Skeletal muscle tissue (tissue), 4 donors: Measurements from ENCODE around the gene FZD7. TPM values are rescaled to one million over a fixed set of nuclear protein-coding genes. Genes with fewer than 3 reads are reported as not detected.

Source experiments
- H3K27ac ChIP-seq: one replicate; pipeline ENCODE4 v1.7.0; 2013; ENCODE audit warnings: mild to moderate bottlenecking, low read depth, low read length, inconsistent platforms
- H3K27me3 ChIP-seq, 3 donors: one replicate each; pipeline ENCODE4 v1.7.0; 2013; ENCODE audit warnings: low read length in 3 of 3; ENCODE audit not compliant: control insufficient read depth in 3 of 3, insufficient read depth in 3 of 3
- H3K36me3 ChIP-seq, 3 donors: one replicate each; pipeline ENCODE4 v1.7.0; 2013; ENCODE audit warnings: low read length in 3 of 3; ENCODE audit not compliant: control insufficient read depth in 3 of 3, insufficient read depth in 3 of 3
- H3K4me1 ChIP-seq, 3 donors: one replicate each; pipeline ENCODE4 v1.7.0; 2013; ENCODE audit warnings: low read length in 3 of 3, mild to moderate bottlenecking in 3 of 3; ENCODE audit not compliant: control insufficient read depth in 3 of 3, insufficient read depth in 3 of 3
- H3K4me3 ChIP-seq, 3 donors: one replicate each; pipeline ENCODE4 v1.7.0; 2013; ENCODE audit warnings: low read length in 3 of 3
- H3K9ac ChIP-seq, 3 donors: one replicate each; pipeline ENCODE4 v1.7.0; 2013; ENCODE audit warnings: low read length in 3 of 3, mild to moderate bottlenecking in 3 of 3, moderate library complexity in 2 of 3, low read depth in 1 of 3
- H3K9me3 ChIP-seq, 3 donors: one replicate each; pipeline ENCODE4 v1.7.0; 2013; ENCODE audit warnings: low read length in 3 of 3; ENCODE audit not compliant: control insufficient read depth in 3 of 3
- total RNA-seq: library from RNA; depleted of rRNA; stranded (reverse); fragments of >200 nt; gene quantifications from one replicate; pipeline ENCODE4 v1.2.3, GENCODE V29; 2014
- donor health status: Osteomylitis.

FZD7 gene
- 42.8 TPM for total RNA-seq

DNA sequence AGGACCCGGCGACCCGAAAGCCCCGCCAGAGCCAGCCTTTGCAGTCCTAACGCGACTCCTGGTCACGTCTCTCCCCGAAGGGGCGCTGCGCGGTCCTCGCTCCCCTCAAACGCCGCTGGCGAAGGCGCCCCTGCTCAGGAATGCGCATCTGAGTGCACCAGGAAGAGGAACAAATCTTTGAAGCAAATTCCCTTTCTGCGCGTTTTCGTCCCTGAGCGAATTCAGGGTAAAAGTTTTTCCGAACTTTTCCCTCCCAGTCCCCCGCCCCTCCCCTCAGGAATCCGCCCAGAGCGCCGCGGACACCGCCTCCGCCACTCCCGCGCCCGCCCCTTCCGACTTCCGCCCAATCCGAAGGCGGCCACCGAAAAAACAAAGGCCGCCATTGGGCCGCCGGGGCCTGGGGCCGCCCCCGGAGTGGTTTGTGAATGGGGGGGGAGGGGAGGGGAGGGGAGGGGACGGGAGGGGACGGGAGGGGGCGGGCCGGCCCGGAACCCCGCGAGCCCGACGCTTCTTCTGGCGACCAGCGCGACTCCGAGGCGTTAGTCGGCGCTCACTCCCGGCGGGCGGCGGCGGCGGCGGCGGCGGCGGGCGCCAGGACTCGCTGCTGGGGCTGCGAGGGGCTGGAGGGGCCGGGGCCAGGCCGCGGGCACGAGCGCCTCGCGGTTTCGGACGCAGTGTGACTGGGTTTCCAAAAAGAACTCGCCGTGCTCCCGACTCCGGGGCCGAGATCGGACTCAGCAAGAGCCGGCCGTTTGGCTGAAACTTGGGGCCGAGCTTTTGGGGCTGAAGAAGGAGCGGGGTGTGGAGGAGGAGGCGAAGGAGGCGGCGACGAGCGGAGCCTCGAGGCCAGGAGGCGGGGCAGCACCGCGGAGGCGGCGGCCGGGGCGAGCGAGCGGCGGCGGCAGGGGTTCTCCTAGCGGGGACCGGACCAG, at the start of gene FZD7:
TSS of gene FZD7 (plus strand) at position 539 of the 932 bp plus-strand sequence. CDS start 793 bp downstream, outside the sequence.
- Histone ChIP-seq H3K36me3 (no peaks in the 10 kb centered on the region), H3K4me3 (peak within 1 kb of the TSS; percentile 91 to 94 (median 93)), H3K27me3 (peaks cover 0 to 7% (median 2%) of the 10 kb centered on the region in 3 donors), H3K9ac (peak within 1 kb of the TSS; percentile 88 to 99 (median 98)), H3K27ac (peak within 1 kb of the TSS; percentile 98), H3K4me1 (peaks cover 20 to 46% (median 20%) of the 10 kb centered on the region in 3 donors), H3K9me3 (no peaks in the 10 kb centered on the region)

DNA sequence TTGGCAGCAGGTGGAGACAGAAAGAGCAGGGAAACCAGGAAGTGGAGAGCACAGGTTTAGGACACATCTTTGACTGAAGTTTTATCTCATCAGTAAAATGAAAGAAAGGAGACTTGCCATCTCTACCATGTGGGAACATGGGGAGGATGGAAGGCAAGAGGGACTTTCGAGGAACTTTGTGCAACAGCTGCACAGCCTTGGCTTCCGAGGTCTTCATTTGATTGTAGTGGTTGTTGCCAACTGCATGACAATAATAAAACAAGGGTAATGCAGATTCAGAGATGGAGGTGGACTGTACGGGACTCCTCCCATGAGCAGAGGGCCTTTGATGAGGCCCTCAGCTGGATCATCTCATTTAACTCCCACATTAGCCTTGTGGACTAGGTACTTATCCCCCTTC, 49.3 kb upstream of the FZD7 start:
- Histone ChIP-seq H3K4me1 (no peaks in the 10 kb centered on the region), H3K9ac (no peak overlapping the region), H3K4me3 (no peak overlapping the region), H3K27ac (no peak overlapping the region), H3K9me3 (no peaks in the 10 kb centered on the region), H3K27me3 (no peaks in the 10 kb centered on the region), H3K36me3 (no peaks in the 10 kb centered on the region)

DNA sequence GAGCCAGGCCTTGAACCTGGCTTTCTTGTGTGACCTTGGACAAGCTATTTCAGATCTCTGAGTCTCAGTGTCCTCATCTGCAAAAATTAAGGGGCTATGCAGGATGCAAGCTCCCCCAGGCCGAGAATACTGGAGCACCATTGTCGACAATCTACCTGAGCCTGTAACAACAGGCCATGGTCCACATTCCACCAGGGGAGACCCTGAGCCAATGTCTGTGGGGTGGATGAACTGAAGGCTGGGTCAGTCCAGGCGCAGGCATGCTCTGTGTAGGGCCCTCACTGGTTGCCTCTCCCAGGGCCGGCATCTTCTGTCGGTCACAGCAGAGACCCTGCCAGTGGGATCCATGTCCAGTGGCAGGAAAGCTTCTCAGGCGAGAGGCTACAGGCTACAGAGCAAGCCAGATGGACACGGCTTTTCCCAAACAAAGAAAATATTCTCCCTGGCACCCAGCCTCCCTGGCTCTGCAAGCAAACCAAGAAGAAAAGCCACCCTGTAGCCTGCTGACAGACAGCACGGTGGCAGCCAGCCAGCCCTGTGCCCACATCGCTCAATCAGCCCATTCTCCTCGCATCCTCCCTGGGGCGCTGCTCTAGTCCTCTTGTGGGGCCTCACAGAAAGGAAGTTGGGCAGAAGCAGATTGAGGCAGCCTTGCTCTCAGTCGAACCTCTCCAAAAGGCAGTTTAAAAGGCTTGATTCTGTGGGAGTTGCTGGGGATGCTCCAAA, 48.7 kb upstream of the FZD7 start:
- Histone ChIP-seq H3K4me1 (no peaks in the 10 kb centered on the region), H3K36me3 (no peaks in the 10 kb centered on the region), H3K27me3 (no peaks in the 10 kb centered on the region), H3K9ac (no peak overlapping the region), H3K9me3 (no peaks in the 10 kb centered on the region), H3K27ac (no peak overlapping the region), H3K4me3 (no peak overlapping the region)

DNA sequence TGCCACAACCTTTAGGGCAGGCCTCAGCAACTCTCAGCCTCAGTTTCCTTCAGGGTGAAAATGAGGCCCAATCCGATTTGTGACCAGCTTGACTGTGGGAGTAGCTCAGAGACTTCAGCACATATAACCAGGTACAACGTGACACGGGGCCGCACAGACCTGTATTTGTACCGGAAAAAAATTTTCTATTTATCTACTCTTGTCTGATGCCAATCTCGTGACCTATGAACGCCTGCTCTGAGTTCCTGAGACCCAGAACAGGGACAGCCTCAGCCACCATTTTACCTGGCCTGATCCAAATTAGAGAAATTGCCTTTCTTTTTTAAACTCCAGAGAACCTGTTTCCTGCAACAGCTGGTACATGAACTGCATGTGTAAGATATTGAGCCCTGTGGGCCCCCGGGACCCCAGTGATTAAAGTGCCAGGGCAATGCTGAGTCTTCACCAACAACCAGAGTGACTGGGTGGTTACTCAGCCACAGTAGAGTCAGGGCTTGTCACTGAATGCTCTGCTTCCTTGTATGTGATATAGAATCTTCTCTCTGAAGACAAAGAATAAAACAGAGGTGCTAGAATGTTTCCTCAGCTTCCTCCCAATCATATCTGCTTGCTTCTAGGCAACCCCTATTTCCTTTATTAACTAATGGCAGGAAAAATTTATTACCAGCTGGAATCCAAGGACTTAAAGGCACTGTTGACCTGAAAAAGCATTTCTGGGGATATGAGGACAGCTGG, 47.8 kb upstream of the FZD7 start:
- Histone ChIP-seq H3K4me3 (no peak overlapping the region), H3K27me3 (no peaks in the 10 kb centered on the region), H3K4me1 (no peaks in the 10 kb centered on the region), H3K9ac (no peak overlapping the region), H3K9me3 (no peaks in the 10 kb centered on the region), H3K27ac (no peak overlapping the region), H3K36me3 (no peaks in the 10 kb centered on the region)

DNA sequence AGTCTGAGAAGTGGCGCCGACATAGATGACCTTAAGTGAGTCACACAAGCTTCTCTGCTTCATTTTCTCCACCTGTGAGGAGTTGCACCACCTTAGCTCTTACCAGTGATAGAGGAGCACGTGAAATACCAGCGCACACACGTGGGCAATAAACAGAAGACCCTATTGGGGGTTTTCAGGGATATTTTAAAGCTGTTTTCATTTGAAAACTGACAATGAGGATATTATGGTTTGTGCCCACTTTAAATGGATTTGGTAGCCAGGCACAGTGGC, 47.3 kb upstream of the FZD7 start:
- H3K4me3 ChIP-seq, result no peak overlapping the region
- no peak overlapping the region for H3K9ac ChIP-seq
- H3K27ac ChIP-seq, result no peak overlapping the region
- H3K4me1 ChIP-seq, result no peaks in the 10 kb centered on the region
- H3K27me3 ChIP-seq, result no peaks in the 10 kb centered on the region
- no peaks in the 10 kb centered on the region for H3K36me3 ChIP-seq
- H3K9me3 ChIP-seq, result no peaks in the 10 kb centered on the region

DNA sequence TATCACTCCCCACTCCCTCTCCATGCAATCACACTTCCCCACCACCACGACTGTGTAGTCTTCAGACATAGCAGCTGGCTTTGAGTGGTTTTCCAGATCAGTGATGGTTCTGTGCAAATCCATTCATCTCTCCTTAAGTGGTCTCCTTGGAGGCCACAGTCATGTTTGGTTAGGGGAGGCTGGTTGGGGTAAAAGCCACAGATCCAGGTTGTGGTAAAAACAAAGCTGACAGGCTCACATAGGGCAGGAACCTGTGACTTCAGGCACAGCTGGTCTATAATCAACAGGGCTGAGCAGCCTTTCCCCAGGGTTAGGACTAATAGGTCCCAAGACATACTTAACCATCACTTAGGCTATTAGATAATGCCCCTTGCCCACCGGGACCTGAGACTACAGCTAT, 46.2 kb upstream of the FZD7 start:
- no peaks in the 10 kb centered on the region for H3K9me3 ChIP-seq
- no peak overlapping the region for H3K9ac ChIP-seq
- no peak overlapping the region for H3K4me3 ChIP-seq
- no peaks in the 10 kb centered on the region for H3K36me3 ChIP-seq
- no peak overlapping the region for H3K27ac ChIP-seq
- no peaks in the 10 kb centered on the region for H3K27me3 ChIP-seq
- no peaks in the 10 kb centered on the region for H3K4me1 ChIP-seq

DNA sequence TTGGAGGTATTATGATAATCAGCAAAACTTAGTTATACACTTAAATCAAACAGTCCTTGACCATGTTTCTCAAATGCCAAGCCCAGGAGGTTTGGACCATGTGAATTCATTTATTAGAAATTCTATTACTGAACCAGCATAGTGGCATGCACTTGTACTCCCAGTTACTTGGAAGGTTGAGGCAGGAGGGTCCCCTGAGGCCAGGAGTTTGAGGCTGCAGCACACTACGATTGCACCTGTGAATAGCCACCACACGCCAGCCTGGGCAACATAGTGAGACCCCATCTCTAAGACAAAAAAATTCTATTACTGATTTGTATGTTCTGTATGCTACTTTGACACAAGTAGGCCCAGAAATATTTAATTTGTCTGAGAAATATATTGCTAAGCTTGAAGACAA, 43.6 kb upstream of the FZD7 start:
- H3K9ac ChIP-seq, result no peak overlapping the region
- H3K36me3 ChIP-seq, result no peaks in the 10 kb centered on the region
- no peaks in the 10 kb centered on the region for H3K27me3 ChIP-seq
- H3K9me3 ChIP-seq, result no peaks in the 10 kb centered on the region
- no peak overlapping the region for H3K4me3 ChIP-seq
- H3K27ac ChIP-seq, result no peak overlapping the region
- no peaks in the 10 kb centered on the region for H3K4me1 ChIP-seq

DNA sequence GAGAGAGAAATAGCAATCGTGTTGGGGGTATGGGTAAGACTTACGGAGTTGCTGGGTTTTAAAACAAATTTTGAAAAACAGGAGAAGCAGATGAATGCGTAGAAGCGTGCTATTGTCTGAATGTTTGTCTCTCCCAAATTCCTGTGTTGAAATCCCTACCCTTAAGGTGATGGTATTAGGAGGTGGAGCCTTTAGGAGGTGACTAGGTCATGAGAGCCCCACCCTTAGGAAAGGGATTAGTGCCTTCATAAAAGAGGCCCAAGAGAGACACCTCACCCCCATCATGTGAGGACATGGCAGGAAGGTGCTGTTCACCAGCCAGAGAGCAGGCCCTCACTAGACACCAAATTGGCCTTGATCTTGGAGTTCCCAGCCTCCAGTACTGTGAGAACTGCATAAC, 40.7 kb upstream of the FZD7 start:
- H3K4me1 ChIP-seq, result no peaks in the 10 kb centered on the region
- no peaks in the 10 kb centered on the region for H3K9me3 ChIP-seq
- peaks cover 0 to 3% (median 0%) of the 10 kb centered on the region in 3 donors for H3K27me3 ChIP-seq
- no peak overlapping the region for H3K4me3 ChIP-seq
- no peaks in the 10 kb centered on the region for H3K36me3 ChIP-seq
- H3K9ac ChIP-seq, result no peak overlapping the region
- no peak overlapping the region for H3K27ac ChIP-seq

DNA sequence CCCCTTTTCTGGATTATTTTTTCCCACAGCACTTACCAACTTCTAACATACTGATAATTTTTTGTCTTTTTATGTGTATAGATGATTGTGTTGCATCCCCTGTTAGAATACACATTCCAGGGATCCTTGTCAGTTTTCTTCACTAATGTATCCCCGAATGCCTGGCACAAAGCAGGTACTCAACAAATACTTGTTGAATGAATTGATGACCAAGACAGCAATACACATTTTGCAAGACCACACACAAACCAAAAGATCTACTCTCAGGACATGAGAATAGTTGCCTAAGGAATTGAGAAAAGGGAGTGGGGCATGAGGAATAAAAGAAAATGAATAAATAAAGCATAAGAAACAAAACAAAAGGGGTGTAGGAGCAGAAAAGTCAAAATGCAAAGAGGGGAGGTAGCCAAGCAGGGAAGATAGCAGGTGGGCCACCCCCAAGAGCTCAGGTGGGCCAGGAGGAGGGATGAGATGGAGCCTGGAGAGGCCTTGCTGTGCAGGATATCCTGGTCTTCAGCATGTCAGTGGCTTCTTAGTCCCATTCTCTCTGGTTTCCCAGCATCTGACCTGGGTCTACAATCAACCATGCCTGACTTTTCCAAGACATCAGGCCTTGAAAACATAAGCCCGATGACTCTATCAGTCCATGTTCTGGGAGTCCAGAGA, 38.5 kb upstream of the FZD7 start:
- Histone ChIP-seq H3K9ac (no peak overlapping the region), H3K4me3 (no peak overlapping the region), H3K4me1 (no peaks in the 10 kb centered on the region), H3K36me3 (no peaks in the 10 kb centered on the region), H3K9me3 (no peaks in the 10 kb centered on the region), H3K27me3 (peaks cover 0 to 3% (median 0%) of the 10 kb centered on the region in 3 donors), H3K27ac (no peak overlapping the region)
